ENCODE data around the gene STAT6. TPM values are rescaled to one million over a fixed set of nuclear protein-coding genes. Genes with fewer than 3 reads are reported as not detected.
A peak's percentile ranks its signal among the peaks of the same experiment; 100 is the strongest.
"Not testable (repeated sequence)": the region's sequence is repeated elsewhere in the genome, so short reads cannot be mapped to it uniquely, and the experiment has no call there.

STAT6 gene
- total RNA-seq, 2 donors from 2014 or later: 162 to 201 TPM

DNA sequence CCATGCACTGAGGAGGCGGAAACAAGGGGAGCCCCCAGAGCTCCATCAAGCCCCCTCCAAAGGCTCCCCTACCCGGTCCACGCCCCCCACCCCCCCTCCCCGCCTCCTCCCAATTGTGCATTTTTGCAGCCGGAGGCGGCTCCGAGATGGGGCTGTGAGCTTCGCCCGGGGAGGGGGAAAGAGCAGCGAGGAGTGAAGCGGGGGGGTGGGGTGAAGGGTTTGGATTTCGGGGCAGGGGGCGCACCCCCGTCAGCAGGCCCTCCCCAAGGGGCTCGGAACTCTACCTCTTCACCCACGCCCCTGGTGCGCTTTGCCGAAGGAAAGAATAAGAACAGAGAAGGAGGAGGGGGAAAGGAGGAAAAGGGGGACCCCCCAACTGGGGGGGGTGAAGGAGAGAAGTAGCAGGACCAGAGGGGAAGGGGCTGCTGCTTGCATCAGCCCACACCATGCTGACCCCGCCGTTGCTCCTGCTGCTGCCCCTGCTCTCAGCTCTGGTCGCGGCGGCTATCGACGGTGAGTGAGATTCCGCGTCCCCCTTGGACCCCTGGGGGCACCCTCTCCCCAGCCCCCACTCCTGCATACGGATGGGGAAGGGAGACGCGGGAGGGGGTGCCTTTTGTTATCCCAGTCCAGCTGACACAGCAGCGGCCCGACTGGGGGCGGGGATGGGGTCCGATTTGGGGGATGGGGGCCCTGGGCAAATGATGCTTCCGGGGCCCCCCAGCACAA lies 17.5 kb upstream of the STAT6 start:
- DNase-seq (ENCODE audit: low spot score): peak; percentile 72
- intact Hi-C loops (cut with DNase I): no loop called here

- intact Hi-C loops (cut with DNase I): loop anchor here in 1 of 2 donors (2.0 kb wide), 1 partner anchor 49 kb away; no protein-coding TSS in a partner anchor
- peak; percentile 95 for DNase-seq (ENCODE audit: low spot score)
Observed at GRCh38 chr12:57127726-57128518, 16.8 kb upstream of the STAT6 start, which contains the start of gene LRP1. TSS of gene LRP1 (plus strand) at chr12:57128483. CDS start at chr12:57128965, 482 bp downstream.

DNA sequence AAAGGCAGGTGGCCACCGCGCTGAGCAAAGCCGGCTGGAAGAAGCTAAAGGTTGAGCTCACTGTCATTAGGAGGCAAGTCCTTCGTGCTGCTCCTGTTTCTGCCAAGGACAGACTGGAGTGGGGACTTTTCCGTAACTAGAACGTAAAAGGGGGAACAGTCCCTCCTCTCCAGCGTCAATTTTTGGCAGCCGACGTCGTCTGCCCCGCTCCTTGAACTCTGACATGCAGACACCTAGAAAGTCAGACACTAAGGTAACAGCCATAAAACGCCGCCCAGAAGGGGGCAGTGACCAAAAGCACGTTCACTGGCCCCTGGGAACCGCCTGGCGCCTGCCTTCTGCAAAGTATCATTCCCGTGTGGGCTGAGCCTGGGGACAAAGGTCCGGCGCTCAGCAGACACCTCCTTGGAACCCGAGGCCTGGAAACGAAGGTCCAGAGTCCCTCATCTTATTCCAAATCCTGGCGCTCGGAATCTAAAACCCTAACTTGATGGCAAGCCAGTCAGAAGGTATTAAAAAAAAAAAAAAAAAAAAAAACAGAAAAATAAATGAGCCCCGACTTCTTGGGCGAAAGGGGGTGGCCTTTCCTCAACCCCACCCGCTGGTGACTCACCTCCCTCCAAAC lies 16.1 kb upstream of the STAT6 start:
- intact Hi-C loops (cut with DNase I): loop anchor here in 1 of 2 donors (2.0 kb wide), 1 partner anchor 50 kb away; no protein-coding TSS in a partner anchor
- peak; percentile 91 for DNase-seq (ENCODE audit: low spot score)

DNA sequence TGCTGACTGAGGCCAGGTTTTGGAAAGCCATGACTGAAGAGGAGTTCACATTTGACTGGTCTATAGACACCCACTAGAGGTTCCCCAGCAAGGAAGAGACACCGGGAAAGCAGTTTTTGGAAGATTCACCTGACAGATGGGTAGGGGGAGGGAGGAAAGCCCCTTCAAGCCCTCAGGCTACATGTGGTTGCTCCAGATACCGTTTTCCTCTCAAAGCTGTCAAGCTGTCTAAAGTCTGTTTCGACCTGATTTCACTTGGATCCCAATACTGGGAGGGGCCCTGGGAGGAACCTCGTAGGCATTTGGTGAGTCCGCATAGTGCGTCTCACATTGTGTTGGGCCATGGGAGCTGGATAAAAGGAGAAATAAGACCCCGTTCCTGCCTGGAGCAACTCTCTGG lies 15.4 kb upstream of the STAT6 start:
- intact Hi-C loops (cut with DNase I): loop anchor here in 1 of 2 donors (2.0 kb wide), 1 partner anchor 50 kb away; no protein-coding TSS in a partner anchor
- no peak for DNase-seq (ENCODE audit: low spot score)

- intact Hi-C loops (cut with DNase I): loop anchor here in 1 of 2 donors (2.0 kb wide), 1 partner anchor 51 kb away; no protein-coding TSS in a partner anchor
- no peak for DNase-seq (ENCODE audit: low spot score)
Observed at GRCh38 chr12:57126061-57126460, 14.9 kb upstream of the STAT6 start.

- DNase-seq (ENCODE audit: low spot score): peak; percentile 85
- intact Hi-C loops (cut with DNase I): loop anchor here in 1 of 2 donors (2.0 kb wide), 1 partner anchor 60 kb away; no protein-coding TSS in a partner anchor
Observed at GRCh38 chr12:57124261-57124877, 13.2 kb upstream of the STAT6 start.

DNA sequence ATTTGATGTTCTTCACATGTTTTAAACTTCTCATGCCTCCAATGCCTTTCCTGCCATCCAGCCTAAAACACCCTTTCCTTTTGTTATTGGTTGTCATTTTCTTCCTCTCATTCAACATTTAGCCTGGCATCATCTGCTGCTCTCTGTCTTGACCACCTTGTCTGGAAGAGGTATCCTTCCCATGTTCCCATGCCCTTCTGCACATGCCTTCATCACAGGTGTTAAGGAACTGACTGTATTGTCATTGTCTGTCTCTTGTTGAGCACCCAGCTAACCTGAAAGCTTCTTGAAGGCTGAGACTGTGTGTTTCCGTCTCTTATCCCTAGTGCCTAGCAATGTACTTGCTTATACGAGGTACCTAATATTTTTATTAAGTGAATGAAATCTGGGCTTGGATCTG lies 12.7 kb upstream of the STAT6 start:
- DNase-seq (ENCODE audit: low spot score): no peak
- intact Hi-C loops (cut with DNase I): loop anchor here (2.0 kb wide), 2 partner anchors 53 to 61 kb away; no protein-coding TSS in a partner anchor

- DNase-seq (ENCODE audit: low spot score); intact Hi-C loops (cut with DNase I): not testable (repeated sequence)
Observed at GRCh38 chr12:57120718-57121117, 9.6 kb upstream of the STAT6 start.

DNA sequence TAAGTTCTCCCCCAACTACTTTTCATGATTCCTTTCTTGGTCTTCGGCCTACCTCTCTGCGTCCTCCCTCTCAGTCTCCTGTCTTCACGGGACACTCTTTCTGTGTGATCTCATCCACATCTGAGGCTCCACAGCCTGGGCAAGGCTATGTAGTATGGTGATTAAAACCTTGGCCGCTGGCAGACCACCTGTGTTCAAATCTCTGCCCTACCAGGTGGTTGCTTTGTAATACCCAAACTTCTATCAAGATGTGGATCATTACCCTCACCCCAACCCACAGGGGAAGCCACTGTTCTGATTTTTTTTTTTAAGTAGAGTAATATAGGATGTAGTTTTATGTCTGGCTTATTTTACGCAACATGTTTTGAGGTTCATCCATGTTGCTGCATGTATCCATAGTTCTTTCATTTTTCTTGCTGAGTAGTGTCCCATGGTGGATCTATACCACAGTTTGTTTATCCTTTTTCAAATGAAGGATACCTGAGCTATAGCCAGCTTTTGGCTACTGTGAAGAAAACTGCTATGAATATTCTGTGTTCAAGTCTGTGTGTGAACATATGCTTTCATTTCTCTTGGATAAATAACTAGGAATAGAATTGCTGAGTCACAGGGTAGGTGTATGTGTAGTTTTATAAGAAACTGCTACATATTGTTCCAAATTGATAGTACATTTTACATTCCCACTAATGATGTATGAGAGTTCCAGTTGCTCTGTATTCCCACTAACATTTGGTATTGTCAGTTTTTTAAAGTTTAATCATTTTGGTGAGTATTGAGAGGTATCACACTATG lies 8.3 kb upstream of the STAT6 start:
- intact Hi-C loops (cut with DNase I): loop anchor here in 1 of 2 donors (10.0 kb wide), 1 partner anchor 55 kb away; no protein-coding TSS in a partner anchor
- no peak for DNase-seq (ENCODE audit: low spot score)

GRCh38 chr12:57118711-57119271 lies 7.6 kb upstream of the STAT6 start:
- intact Hi-C loops (cut with DNase I): loop anchor here in 1 of 2 donors (10.0 kb wide), 1 partner anchor 54 kb away; no protein-coding TSS in a partner anchor
- DNase-seq (ENCODE audit: low spot score): no peak

GRCh38 chr12:57116580-57117281 lies 5.6 kb upstream of the STAT6 start:
- intact Hi-C loops (cut with DNase I): loop anchor here in 1 of 2 donors (10.0 kb wide), 1 partner anchor 52 kb away; no protein-coding TSS in a partner anchor

GRCh38 chr12:57112492-57113294 lies 1.5 kb upstream of the STAT6 start:
- peak; percentile 50 for DNase-seq (ENCODE audit: low spot score)
- intact Hi-C loops (cut with DNase I): loop anchor here (5.0 to 10.0 kb wide), 2 partner anchors 45 to 48 kb away; no protein-coding TSS in a partner anchor

More at GRCh38 chr12:57116580-57117281, 5.6 kb upstream of the STAT6 start:
- no peak for DNase-seq (ENCODE audit: low spot score)

DNA sequence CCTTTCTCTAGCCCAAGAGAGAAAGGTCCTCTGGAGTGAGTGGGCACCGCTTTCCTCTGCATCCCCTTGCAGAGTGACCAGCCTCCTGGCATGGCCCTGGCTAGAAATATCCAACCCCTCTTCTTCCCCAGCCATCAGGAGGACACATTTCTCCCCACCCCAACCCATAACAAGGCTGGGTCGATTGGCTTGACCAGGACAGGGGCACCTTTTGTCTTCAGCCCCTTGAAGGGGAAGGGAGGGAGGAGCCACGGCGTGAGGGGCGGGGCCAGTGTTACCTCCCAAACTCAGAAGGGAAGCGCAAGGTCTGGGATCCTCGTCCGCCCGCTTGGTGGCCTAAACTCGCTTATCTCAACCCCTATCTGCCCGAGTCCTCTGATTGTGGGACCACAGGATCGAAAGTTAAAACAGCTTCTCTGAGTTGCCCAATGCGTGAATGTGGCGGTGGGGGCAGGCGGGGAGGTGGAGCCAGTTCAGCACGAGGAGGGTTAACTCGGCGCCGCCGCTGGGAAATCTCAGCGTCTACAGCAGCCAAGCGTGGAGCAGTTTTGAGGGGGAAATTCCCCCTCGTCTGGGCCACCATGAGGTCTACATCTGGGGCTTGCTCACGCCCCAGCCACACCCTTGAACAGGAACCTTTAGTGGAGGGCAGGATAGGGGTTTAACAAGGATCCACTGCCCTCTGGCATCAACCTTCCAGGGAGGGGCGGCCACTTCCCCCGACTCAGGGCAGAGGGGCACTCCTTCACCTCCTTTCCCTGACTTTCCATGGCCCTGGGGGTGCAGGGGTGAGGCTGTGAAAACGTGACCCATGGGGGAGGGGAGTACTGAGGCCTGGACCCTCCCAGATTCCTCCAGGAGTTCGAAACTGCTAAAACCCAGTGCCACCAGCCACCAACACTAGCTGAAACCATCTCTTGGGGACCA lies 795 bp downstream of the STAT6 start:
- intact Hi-C loops (cut with DNase I): loop anchor here (5.0 to 10.0 kb wide), 2 partner anchors 43 to 46 kb away; no protein-coding TSS in a partner anchor
- no peak for DNase-seq (ENCODE audit: low spot score)

DNA sequence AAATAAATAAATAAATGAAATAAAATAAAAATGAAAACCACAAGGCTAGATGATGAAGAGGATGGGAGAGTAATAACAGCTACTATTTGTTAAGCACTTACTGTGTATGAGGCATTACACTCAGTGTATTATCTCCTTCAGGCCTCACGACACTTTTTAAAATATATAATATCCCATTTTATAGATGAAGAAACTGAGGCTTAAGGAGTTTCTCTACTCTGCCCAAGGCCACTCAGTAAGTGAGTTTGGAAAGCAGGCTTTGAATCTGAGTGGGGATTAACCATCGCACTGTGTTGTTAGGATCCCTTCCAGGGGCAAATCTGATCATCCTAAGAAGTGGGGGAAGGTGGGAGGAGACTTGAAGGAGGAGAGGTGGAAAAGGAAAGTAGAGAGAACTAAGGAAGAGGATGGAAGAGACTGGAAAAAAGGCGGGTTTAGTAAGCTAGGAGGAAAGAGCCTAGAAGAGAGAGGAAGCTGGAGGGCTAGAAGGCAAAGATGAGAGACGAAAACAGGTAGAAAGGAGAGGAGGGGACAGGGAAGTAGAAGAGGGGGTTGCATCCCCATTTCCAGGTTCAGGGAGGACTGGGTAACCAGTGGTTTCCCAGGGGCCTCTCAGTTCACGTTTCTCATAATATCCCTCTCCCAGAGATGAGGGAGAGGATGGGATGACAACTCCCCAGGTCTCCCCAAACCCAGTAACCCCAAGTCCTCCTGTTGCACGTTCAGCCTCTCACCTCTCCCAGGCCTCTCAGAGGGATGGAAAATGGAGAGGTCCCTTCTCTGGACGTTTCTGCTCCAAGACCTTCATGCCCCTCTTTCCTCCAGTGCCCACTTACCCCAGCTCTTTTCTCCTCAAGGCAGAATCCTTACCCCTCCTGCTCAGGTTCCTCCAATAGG lies 1.7 kb downstream of the STAT6 start:
- intact Hi-C loops (cut with DNase I): loop anchor here (5.0 to 10.0 kb wide), 2 partner anchors 42 to 45 kb away; no protein-coding TSS in a partner anchor
- peak; percentile 0 for DNase-seq (ENCODE audit: low spot score)
